22Rv1 (cell line): ENCODE data around the gene KCNQ5.

Experiments
- CTCF ChIP-seq: fragments of 450-650 bp; IDR thresholded peaks from 2 replicates; pipeline ENCODE4 v1.5.1; 2017; ENCODE audit warnings: mild to moderate bottlenecking
- ZFX ChIP-seq: fragments of 450-650 bp; IDR thresholded peaks from 2 replicates; pipeline ENCODE4 v1.6.1; 2017; ENCODE audit warnings: antibody characterized with exemption, borderline replicate concordance

GRCh38 chr6:72966628-72967280, 344.9 kb downstream of the KCNQ5 start:
- TF ChIP-seq CTCF (no peak), ZFX (no peak)
